ENCODE data around the gene HSP90AA1.
"Not testable (repeated sequence)": the region's sequence is repeated elsewhere in the genome, so short reads cannot be mapped to it uniquely, and the experiment has no call there.

The HSP90AA1 gene

GRCh38 chr14:102071283-102071998 is 15.4 kb downstream of the HSP90AA1 start:
- peak; percentile 83 for DNase-seq (ENCODE audit: low read depth, low spot score)

GRCh38 chr14:102066041-102066451 is 20.8 kb downstream of the HSP90AA1 start:
- DNase-seq (ENCODE audit: low read depth, low spot score): peak; percentile 35

GRCh38 chr14:102064590-102064989 is 22.3 kb downstream of the HSP90AA1 start:
- DNase-seq (ENCODE audit: low read depth, low spot score): not testable (repeated sequence)

- no peak for DNase-seq (ENCODE audit: low read depth, low spot score)
These were observed 22.9 kb downstream of the HSP90AA1 start for GRCh38 chr14:102063808-102064429.

- DNase-seq (ENCODE audit: low read depth, low spot score): peak; percentile 91
These were observed 23.6 kb downstream of the HSP90AA1 start for GRCh38 chr14:102063109-102063807.

GRCh38 chr14:102058961-102059360 is 27.9 kb downstream of the HSP90AA1 start:
- no peak for DNase-seq (ENCODE audit: low read depth, low spot score)

GRCh38 chr14:102058146-102058545 is 28.7 kb downstream of the HSP90AA1 start:
- DNase-seq (ENCODE audit: low read depth, low spot score): no peak

GRCh38 chr14:102057480-102058114 is 29.2 kb downstream of the HSP90AA1 start:
- no peak for DNase-seq (ENCODE audit: low read depth, low spot score)

- no peak for DNase-seq (ENCODE audit: low read depth, low spot score)
These were observed 30.0 kb downstream of the HSP90AA1 start for GRCh38 chr14:102056694-102057442.

GRCh38 chr14:102055181-102055901 is 31.5 kb downstream of the HSP90AA1 start:
- DNase-seq (ENCODE audit: low read depth, low spot score): peak; percentile 93

- no peak for DNase-seq (ENCODE audit: low read depth, low spot score)
These were observed 34.3 kb downstream of the HSP90AA1 start for GRCh38 chr14:102052522-102052921.

GRCh38 chr14:102050625-102051024 is 36.2 kb downstream of the HSP90AA1 start:
- DNase-seq (ENCODE audit: low read depth, low spot score): peak; percentile 93

- DNase-seq (ENCODE audit: low read depth, low spot score): no peak
These were observed 36.8 kb downstream of the HSP90AA1 start for GRCh38 chr14:102050026-102050405.

GRCh38 chr14:102049258-102050025 is 37.4 kb downstream of the HSP90AA1 start:
- no peak for DNase-seq (ENCODE audit: low read depth, low spot score)

GRCh38 chr14:102047808-102048540 is 38.9 kb downstream of the HSP90AA1 start:
- DNase-seq (ENCODE audit: low read depth, low spot score): no peak

- DNase-seq (ENCODE audit: low read depth, low spot score): peak; percentile 85
These were observed 40.2 kb downstream of the HSP90AA1 start for GRCh38 chr14:102046337-102047278.

GRCh38 chr14:102044566-102044965 is 42.3 kb downstream of the HSP90AA1 start:
- no peak for DNase-seq (ENCODE audit: low read depth, low spot score)

All from astrocyte of the hippocampus (primary cell).